AG10803 (cell line): ENCODE measurements around the gene KRTAP5-3.
"Not testable (repeated sequence)": the region's sequence is repeated elsewhere in the genome, so short reads cannot be mapped to it uniquely, and the experiment has no call there.

Source experiments
- DNase-seq: peaks from one replicate; pipeline ENCODE4 v3.0.0; 2010; ENCODE audit warnings: low read depth
- H3K4me3 ChIP-seq: 2 replicates; pipeline ENCODE4 v1.5.1; 2011; ENCODE audit warnings: mild to moderate bottlenecking, low read length, control low read depth
- TF ChIP-seq, protein P1 (sequence below): conservative IDR thresholded peaks from 2 replicates; pipeline ENCODE4 v1.5.1; 2011; ENCODE audit warnings: mild to moderate bottlenecking, low read length, control low read depth, inconsistent platforms

The KRTAP5-3 gene

DNA sequence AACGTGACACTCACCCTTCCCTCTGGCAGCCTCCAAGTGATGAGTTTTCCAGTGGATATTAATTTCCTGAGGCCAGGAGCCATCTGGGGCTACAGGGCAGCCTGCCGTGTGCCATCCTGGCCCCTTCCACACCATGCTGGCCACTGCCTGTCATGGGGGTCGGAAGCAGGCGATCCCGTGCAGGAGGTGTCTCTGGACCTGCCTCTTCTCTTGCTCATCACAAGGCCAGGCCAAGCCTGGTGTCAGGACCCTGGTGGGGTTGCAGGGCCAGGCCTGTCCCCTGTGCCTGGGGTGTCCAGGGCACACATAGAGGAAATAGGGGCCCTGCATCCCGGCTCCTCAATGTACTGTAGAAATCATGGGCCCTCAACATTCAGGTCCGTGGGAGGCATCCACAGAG lies 3.6 kb downstream of the KRTAP5-3 start:
- no peak overlapping the region for H3K4me3 ChIP-seq
- TF ChIP-seq, protein P1, sequence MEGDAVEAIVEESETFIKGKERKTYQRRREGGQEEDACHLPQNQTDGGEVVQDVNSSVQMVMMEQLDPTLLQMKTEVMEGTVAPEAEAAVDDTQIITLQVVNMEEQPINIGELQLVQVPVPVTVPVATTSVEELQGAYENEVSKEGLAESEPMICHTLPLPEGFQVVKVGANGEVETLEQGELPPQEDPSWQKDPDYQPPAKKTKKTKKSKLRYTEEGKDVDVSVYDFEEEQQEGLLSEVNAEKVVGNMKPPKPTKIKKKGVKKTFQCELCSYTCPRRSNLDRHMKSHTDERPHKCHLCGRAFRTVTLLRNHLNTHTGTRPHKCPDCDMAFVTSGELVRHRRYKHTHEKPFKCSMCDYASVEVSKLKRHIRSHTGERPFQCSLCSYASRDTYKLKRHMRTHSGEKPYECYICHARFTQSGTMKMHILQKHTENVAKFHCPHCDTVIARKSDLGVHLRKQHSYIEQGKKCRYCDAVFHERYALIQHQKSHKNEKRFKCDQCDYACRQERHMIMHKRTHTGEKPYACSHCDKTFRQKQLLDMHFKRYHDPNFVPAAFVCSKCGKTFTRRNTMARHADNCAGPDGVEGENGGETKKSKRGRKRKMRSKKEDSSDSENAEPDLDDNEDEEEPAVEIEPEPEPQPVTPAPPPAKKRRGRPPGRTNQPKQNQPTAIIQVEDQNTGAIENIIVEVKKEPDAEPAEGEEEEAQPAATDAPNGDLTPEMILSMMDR: no peak
- no peak for DNase-seq

- TF ChIP-seq, protein P1: no peak
- DNase-seq: no peak
- H3K4me3 ChIP-seq: no peak overlapping the region
These were observed 4.1 kb downstream of the KRTAP5-3 start for GRCh38 chr11:1604181-1604580.

DNA sequence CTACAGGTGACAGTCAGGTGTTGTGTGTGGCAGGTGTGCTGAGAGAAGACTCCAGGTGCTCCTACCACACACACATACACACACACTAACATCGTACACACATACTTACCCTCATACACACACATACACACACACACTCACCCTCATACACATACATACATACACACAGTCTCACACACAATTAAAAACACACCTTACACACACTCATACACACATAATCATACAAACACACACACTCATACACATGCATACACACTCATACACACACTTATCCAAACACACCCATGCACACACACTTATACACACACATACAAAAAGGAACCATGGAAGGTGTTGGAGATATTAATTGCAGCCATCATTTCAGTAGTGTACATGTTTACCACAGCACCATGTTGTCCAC lies 4.6 kb downstream of the KRTAP5-3 start:
- TF ChIP-seq, protein P1: no peak
- H3K4me3 ChIP-seq: no peak overlapping the region
- DNase-seq: no peak

DNA sequence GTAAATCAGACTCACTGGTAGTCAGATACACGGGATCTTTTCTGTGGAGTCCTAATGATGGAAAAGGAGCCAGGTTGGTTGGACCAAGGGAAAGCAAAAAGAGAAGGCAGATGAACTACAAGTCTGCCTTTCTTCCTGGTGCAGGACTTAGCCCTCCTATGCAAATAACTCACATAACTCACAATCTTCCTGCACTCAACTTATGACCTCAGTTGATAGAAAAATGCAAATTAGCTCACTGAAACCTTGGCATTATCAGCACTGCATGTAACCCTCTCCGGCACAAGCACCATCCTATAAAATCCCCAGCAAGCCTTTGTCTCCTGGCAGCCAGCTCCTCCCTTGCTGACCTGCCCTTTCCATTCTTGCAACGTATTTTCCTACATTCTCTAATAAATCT lies 6.6 kb downstream of the KRTAP5-3 start:
- H3K4me3 ChIP-seq, DNase-seq: not testable (repeated sequence)

GRCh38 chr11:1600626-1601025 lies 7.6 kb downstream of the KRTAP5-3 start:
- H3K4me3 ChIP-seq: no peak overlapping the region
- DNase-seq: no peak
- TF ChIP-seq, protein P1: no peak

DNA sequence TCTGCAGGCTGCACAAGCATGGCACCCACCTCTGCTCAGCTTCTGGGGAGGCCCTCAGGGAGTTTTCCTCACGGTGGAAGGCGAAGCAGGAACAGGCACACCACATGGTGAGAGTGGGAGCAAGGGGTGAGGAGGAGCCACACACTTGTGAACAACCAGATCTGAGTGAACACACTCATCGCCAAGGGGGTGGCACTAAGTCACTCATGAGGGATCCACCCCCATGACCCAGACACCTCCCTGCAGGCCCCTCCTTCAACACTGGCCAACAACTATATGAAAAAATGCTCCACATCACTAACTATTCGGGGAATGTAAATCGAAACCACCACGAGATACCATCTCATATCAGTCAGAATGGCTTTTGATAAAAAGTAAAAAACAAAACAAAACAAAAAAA lies 9.4 kb downstream of the KRTAP5-3 start:
- TF ChIP-seq, protein P1: no peak
- H3K4me3 ChIP-seq: no peak overlapping the region
- DNase-seq: no peak

DNA sequence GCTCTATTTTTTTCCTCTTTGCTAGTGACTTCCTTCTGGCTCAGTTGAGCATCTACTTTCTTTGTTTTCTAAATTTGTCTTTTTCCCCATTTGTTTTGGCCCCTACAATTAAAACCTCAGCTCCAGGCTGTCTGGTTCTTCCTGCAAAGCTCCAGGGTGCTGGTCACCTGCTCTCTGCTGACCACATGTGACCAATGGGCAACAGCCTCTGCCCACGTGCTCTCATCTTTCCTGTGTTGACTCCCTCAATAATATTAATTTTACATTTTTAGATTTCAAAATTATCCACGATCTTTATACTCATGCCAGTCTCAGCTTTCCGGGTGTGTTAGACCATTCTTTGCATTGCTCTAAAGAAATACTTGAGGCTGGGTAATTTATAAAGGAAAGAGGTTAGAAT lies 9.9 kb downstream of the KRTAP5-3 start:
- DNase-seq: not testable (repeated sequence)

GRCh38 chr11:1597994-1598380 lies 10.3 kb downstream of the KRTAP5-3 start, which contains the start of gene KRTAP5-2:
KRTAP5-2 (minus strand) TSS chr11:1598294; CDS start chr11:1598250, 44 bp downstream.
- H3K4me3 ChIP-seq: no peak within 1 kb of the TSS
- TF ChIP-seq, protein P1: no peak
- DNase-seq: no peak

More for the DNA sequence above, 9.9 kb downstream of the KRTAP5-3 start:
- H3K4me3 ChIP-seq: not testable (repeated sequence)
